A673 (cell line): ENCODE results near the gene STPG2. TPM values are rescaled to one million over a fixed set of nuclear protein-coding genes. Genes with fewer than 3 reads are reported as not detected.

Source experiments
- BruUV-seq: library from RNA; stranded (reverse); fragments of 400-500 nt; replicated peaks from 2 replicates; lab custom pipeline; 2021; lab: Mats Ljungman, UMichigan
- CTCF ChIA-PET: fragments of 300-600 bp; sonication (Branson Sonifier 250); formaldehyde crosslinking; loops from one replicate; lab custom pipeline; 2022; ENCODE audit warnings: antibody characterized with exemption; lab: Charles Lee
- POLR2A ChIA-PET: fragments of 300-600 bp; sonication (Branson Sonifier 250); formaldehyde crosslinking; loops from one replicate; lab custom pipeline; 2022; ENCODE audit warnings: antibody characterized with exemption; ENCODE audit not compliant: low non-redundant PET; lab: Charles Lee
- DNase-seq: peaks from one replicate; pipeline ENCODE4 v3.0.0-alpha.2; 2015; ENCODE audit warnings: low spot score
- H3K27ac ChIP-seq: fragments of 200-600 bp; sonication (generic); 2 replicates; pipeline ENCODE4 v1.5.1; 2016; ENCODE audit warnings: mixed run types, low read depth, mild to moderate bottlenecking, mixed read lengths, antibody characterized with exemption, low read length; ENCODE audit not compliant: poor library complexity, severe bottlenecking
- H3K27me3 ChIP-seq: fragments of 200-600 bp; sonication (generic); replicated peaks from 2 replicates; pipeline ENCODE4 v1.6.1; 2017; ENCODE audit warnings: mixed run types, low read depth, mild to moderate bottlenecking, mixed read lengths, antibody characterized with exemption, low read length; ENCODE audit not compliant: insufficient read depth, poor library complexity
- H3K36me3 ChIP-seq: fragments of 200-600 bp; sonication (generic); 2 replicates; pipeline ENCODE4 v1.6.1; 2016; ENCODE audit warnings: mixed run types, mild to moderate bottlenecking, mixed read lengths, antibody characterized with exemption, low read length; ENCODE audit not compliant: insufficient read depth, poor library complexity, severe bottlenecking
- H3K4me1 ChIP-seq: fragments of 200-600 bp; sonication (generic); 2 replicates; pipeline ENCODE4 v1.6.1; 2017; ENCODE audit warnings: mixed run types, mild to moderate bottlenecking, mixed read lengths, antibody characterized with exemption, low read length; ENCODE audit not compliant: insufficient read depth, poor library complexity, severe bottlenecking
- H3K4me3 ChIP-seq: fragments of 200-600 bp; sonication (generic); 2 replicates; pipeline ENCODE4 v1.5.1; 2016; ENCODE audit warnings: low read depth, mixed run types, mild to moderate bottlenecking, mixed read lengths, low read length; ENCODE audit not compliant: poor library complexity, severe bottlenecking
- H3K9me3 ChIP-seq: fragments of 200-600 bp; sonication (generic); 2 replicates; pipeline ENCODE4 v1.6.1; 2016; ENCODE audit warnings: mixed run types, low read depth, mild to moderate bottlenecking, mixed read lengths, antibody characterized with exemption, low read length; ENCODE audit not compliant: poor library complexity, severe bottlenecking
- CTCF ChIP-seq: fragments of 300-800, 200-600 bp; sonication (generic); conservative IDR thresholded peaks from 2 replicates; pipeline ENCODE4 v1.5.1; 2017; ENCODE audit warnings: low read depth, mild to moderate bottlenecking, antibody characterized with exemption, low read length, moderate library complexity, mixed read lengths
- EZH2 ChIP-seq: fragments of 200-600 bp; sonication (generic); IDR thresholded peaks from 2 replicates; pipeline ENCODE4 v1.6.1; 2017; ENCODE audit warnings: borderline replicate concordance, low read depth, mild to moderate bottlenecking, mixed read lengths, antibody characterized with exemption, low read length; ENCODE audit not compliant: poor library complexity, severe bottlenecking
- intact Hi-C: fragments of 100-400 bp; cut with micrococcal nuclease; formaldehyde crosslinking; loops from one replicate; pipeline ENCODE4 v1.10.0; 2022; ENCODE audit not compliant: unreplicated experiment
- total RNA-seq: library from RNA; stranded (reverse); gene quantifications from 2 replicates; pipeline ENCODE4 v1.2.3, GENCODE V29; 2021

The STPG2 gene
- total RNA-seq, 1 experiment from 2014 or later: not detected

- Histone ChIP-seq H3K27ac (no peak overlapping the region), H3K4me1 (no peaks in the 10 kb centered on the region), H3K36me3 (no peaks in the 10 kb centered on the region), H3K27me3 (no peaks in the 10 kb centered on the region), H3K9me3 (no peaks in the 10 kb centered on the region), H3K4me3 (no peak overlapping the region)
- intact Hi-C loops: no loop called here
- no TSS peak for BruUV-seq
- POLR2A ChIA-PET: no interaction called here
- CTCF ChIA-PET: no interaction called here
- DNase-seq: no peak
- TF ChIP-seq CTCF (no peak), EZH2 (no peak)
Observed at GRCh38 chr4:98110929-98111328, 32.3 kb downstream of the STPG2 start.

GRCh38 chr4:98110214-98110613 is 33.1 kb downstream of the STPG2 start:
- Histone ChIP-seq H3K27ac (no peak overlapping the region), H3K4me1 (no peaks in the 10 kb centered on the region), H3K4me3 (no peak overlapping the region), H3K36me3 (no peaks in the 10 kb centered on the region), H3K27me3 (no peaks in the 10 kb centered on the region), H3K9me3 (no peaks in the 10 kb centered on the region)
- ChIA-PET CTCF (no interaction called here), POLR2A (no interaction called here)
- intact Hi-C loops: no loop called here
- no TSS peak for BruUV-seq
- TF ChIP-seq CTCF (no peak), EZH2 (no peak)
- no peak for DNase-seq

GRCh38 chr4:98102660-98103059 is 40.6 kb downstream of the STPG2 start:
- intact Hi-C loops: no loop called here
- Histone ChIP-seq H3K4me3 (no peak overlapping the region), H3K27ac (no peak overlapping the region), H3K36me3 (no peaks in the 10 kb centered on the region), H3K4me1 (no peaks in the 10 kb centered on the region), H3K9me3 (no peaks in the 10 kb centered on the region), H3K27me3 (no peaks in the 10 kb centered on the region)
- ChIA-PET CTCF (no interaction called here), POLR2A (no interaction called here)
- no peak for DNase-seq
- TF ChIP-seq CTCF: no peak
- no peak for TF ChIP-seq EZH2
- no TSS peak for BruUV-seq
